GM21526 (cell line): ENCODE data around the gene RNF138.
A peak's percentile ranks its signal among the peaks of the same experiment; 100 is the strongest.
"Not testable (repeated sequence)": the region's sequence is repeated elsewhere in the genome, so short reads cannot be mapped to it uniquely, and the experiment has no call there.

Source experiments
- ATAC-seq: cut with Tn5 transposase; IDR thresholded peaks from one replicate; pipeline ENCODE4 v1.9.1; 2021; ENCODE audit warnings: moderate library complexity; ENCODE audit not compliant: unreplicated experiment, low FRiP score

RNF138 gene, protein sequence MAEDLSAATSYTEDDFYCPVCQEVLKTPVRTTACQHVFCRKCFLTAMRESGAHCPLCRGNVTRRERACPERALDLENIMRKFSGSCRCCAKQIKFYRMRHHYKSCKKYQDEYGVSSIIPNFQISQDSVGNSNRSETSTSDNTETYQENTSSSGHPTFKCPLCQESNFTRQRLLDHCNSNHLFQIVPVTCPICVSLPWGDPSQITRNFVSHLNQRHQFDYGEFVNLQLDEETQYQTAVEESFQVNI

DNA sequence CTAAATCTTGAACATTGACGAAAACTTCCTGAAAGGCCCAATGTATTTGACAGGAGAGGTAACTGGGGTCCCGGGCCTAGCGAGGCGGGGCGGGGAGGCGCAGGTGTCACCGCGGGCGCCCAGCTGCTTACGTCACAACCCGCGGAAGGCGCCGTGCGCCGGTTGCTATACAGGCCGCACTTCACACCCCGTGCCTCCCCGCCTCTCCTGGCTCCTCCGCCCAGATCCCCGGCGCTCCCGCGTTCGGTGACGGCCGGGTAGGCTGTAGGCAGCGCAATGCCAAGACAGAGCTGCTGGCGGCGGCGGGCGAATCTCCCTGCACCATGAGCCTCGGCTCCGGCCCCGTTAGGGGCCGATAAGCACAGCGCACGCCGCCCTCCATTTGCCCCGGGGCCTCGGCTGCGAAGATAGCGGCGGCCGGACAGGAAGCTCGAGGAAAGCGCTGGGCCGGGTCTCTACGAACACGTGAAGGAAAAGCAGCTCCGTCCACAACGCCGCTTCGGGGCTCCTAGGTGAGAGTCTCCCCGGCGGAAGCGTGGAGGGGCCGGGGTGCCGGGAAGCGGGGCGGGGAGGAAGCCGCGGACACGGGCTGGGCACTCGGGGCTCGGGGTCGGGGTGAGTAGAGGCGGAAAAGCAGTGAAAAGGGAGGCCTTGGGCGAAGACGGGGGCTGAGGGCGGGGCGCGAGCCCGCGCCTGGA lies at the start of gene RNF138:
RNF138 (plus strand) TSS at position 151 of the 698 bp plus-strand sequence. CDS start 903 bp downstream, outside the sequence.
- ATAC-seq = peak; percentile 61

DNA sequence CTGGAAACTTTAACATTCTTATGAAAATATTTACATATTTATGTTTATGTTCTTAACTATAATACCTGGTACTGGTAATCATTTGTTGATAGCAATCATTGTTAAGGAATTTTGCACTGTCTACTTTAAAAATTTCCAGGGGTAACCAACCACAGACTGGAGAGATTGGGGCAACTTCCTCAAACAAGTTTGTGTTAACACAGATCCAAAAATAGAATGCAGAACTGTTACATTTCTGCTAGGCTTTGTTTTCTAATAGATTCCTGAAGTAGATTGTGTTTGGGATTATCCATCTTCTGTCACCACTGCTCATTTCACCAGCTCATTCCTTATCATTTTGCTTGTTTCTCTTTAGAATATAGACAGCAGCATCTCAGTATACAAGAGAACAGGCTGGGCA lies 49.3 kb upstream of the RNF138 start:
- ATAC-seq = no peak

DNA sequence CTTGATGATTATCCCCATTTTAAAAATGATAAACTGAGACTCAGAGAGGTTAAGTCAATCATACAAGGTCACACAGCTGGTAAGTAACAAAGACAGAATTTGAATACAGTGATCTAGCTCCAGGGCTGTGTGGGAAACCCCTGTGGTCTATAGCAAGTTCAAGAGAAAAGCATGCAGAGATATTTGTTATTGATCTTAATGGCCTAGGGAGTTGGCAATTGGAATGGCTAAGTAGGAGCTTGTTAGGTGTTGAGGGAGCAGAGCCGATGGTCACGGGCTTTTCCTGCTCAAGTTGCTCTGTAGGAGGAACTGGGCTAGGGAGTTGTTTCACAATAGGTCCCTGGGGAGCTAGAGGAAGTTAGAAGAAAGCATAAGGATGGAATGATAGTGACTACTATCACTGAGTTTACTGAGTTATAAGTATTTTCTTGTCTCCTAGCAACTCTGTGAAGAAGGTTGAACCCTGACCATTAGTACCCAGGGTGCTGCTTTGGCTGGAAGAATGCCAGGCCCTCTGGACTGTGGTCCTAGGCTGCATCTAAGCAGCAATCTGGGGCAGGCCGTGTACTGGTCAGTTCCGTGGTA lies 43.1 kb upstream of the RNF138 start:
- ATAC-seq = no peak

DNA sequence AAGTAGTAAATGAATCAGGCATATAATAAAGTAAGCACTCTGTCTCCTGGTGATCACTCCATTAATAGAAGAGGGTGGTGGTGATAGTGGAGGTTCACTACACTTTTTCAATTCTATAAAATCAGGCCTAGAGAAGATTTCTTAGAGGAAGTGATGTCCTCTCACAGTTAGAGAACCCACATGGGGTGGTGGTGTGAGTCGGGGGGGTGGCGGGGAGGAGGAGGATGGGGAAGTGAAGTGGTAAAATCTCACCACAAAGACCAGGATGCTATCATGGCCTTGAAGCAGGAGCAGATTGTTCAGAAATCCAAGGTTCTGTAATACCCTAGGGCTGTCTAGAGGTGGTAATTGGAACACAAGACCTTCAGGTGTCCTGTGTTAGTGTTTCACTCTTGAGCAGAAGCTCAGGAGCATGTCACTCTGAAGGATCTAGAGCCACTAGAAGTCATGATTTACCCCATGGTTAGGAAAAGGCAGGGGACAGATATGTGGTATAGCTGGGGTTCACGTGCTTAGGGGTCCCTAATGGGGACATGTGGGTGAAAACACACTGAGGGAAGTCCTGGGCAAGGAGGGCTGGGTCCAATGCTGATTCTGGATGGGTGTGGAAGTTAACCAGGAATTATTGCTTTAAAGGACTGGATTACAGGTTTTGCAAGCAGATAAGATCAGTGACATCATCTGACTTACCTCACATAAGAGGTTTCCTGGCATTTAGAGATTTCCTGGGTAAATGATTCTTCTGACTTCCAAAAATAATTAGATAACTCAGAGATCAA lies 42.1 kb upstream of the RNF138 start:
- no peak for ATAC-seq

DNA sequence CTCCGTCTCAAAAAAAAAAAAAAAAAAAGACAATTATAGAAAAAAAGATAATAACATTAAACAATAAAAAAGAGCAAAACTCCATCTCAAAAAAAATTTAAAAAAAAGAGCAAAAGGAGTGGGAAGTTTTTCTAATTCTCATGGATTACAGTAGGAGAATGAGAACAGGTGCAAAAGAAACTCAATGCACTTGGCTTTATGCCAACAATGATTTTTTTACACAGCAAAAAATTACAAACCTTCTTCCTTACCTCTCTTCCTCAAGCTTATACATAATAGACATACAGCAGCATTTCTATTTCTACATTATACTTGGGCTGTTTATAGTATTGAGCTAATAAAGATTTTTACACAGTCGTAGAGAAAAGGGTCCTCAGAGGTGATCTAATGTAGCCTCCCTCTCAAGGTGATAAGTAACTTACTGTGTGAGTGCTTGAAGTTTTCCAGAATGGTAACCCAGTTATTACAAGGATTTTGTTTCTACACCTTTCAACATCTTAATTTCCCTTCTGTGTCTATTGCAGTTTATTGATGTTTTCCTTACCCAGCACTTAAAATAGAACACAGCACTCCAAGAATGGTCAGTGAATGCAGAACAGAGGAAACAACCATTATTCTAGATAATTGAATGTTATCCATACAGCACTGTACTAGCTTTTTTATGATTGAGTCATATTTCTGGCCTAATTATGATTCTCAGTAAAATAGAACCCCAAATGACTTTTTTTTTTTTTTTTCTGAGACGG lies 34.9 kb upstream of the RNF138 start:
- no peak for ATAC-seq

DNA sequence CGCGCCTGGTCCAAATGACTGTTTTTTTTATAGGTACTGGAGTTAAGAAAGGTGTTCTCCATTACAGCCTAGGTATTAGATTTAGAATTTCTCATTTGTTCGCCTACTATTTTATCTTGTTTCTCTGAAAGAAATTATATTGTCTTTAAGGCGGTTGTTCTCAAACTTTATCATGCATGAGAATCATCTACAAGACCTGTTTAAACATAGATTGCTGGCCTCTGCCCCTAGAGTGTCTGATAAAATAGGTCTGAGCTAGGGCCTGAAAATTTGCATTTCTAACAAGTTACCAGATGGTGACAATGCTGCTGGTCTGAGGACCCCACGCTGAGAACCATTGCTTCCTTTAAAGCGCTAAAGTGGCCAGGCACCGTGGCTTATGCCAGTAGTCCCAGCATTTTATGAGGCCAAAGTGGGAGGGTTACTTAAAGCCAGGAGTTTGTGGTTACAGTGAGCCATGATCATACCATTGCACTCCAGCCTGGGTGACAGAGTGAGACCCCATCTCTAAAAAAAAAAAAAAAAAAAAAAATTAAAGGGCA lies 34.0 kb upstream of the RNF138 start:
- no peak for ATAC-seq

DNA sequence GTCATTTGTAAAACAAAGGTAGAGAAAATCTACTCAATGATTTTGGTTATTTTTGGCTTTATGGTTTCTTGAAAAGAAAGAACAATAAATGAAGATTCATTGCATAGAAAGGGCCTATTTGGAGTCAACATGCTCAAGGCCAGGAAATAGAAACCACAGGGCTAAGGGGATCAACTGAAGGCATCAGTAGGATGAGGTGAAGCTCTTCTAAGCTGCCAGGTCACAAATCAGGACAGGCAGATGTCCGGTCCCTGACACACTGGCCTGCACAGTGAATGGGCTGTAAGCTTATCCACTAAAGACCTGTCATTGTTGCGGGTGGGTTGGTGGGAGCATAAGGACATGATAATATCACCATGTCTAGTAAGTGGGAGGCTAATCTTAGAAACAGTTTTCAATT lies 31.6 kb upstream of the RNF138 start:
- ATAC-seq = no peak

DNA sequence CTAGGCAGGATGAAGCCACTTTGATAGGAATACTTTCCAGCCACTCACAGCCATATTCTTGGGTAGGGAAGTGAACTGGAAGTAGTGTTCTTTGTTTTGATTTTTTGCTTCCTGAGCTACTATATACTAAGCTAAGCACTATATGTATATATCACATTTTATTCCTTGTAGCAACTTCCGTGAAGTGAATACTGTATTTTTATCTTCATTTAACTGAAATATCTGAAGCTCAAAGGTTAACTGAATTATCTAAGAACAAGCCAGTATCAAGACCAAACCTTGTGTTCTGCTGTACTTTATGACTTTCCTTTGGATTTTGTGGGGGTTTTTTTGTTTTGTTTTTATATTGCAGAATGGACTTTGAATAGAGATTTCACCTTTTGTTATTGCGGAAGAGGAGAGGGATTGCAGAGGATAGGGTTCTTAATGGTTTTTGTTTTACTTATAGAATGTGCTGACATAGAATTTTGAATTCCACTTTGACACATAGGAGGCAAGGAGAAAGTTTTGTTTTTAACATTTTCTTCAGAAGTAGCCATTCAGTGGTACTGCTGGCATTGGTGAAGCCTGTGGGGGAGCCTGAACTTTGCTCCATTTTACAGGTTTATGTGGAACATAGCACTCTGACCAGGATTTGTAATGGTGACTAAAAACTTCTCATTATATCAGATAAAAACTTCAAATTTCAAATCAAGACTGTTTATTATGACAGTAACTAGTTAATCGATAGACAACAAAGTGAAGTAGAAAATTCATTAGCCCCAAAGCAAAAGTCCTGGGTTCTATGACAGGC lies 24.1 kb upstream of the RNF138 start:
- no peak for ATAC-seq

DNA sequence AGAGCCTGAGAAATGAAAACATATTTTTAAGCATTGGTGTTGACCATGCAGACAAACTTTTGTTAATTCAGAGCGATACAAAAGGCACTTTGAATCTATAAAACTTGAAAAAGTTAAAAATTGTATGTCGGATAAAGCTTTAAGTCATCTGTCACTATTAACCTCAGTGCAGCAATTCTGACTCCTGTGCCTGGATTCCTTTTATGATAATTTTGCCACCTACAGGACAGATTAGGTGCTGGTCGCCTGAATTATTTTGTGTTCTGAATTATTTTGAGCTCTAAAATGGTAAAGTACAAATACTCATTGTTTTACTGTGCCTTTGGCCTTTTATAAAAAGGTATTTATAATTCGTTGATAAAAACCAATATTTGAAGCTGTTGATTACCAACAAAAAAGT lies 19.4 kb upstream of the RNF138 start:
- ATAC-seq = no peak

DNA sequence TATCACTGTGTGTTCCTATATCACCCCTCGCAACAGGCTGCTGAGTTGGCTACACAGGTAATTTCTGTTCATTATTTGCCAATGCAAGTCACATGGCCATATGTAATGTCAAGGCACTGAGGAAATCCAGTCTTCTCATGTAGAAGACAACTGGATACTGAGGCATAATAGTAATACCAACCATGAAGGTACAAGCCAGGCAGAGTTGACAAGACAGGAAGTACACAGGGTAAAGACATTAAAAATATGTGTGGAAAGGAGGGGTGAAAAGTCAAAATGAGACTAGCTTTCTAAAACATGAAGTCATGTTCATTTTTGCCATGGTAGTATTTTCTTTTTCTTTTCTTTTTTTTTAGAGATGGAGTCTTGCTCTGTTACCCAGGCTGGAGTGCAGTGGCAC lies 17.5 kb upstream of the RNF138 start:
- ATAC-seq = no peak

DNA sequence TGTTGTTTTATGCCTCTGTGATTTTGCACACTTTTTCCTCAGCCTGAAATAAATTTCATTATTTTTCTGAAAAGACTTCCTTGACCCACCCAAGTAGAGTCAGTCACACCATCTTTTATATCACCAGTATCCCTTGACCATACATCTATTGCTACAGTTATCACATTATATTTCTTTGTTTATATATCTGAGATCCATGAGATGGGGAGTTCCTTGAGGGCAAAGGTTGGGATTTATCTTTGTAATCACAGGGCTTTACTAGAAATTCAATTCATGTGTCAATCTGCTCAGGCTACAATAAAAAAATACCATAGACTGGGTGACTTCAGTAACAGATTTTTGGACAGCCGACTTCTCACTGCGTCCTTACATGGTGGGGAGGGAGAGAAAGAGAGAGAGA lies 12.8 kb upstream of the RNF138 start:
- no peak for ATAC-seq

DNA sequence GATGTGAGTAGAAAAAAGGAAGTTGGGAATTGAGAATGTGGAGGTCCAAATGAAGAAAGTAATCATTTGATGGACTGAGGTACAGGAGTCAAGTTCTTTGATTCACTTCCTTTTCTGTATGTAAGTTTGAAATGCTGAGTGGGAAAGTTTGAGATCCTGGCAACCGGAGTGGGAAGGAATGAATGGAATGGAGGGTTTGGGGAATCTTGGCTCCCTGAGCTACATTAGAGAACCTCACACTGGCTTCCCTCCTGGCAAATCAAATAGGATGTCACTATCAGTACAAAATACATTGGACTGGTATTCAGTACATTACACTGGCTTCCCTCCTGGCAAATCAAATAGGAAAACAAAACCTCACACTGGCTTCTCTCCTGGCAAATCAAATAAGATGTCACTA lies 9.8 kb upstream of the RNF138 start:
- no peak for ATAC-seq

DNA sequence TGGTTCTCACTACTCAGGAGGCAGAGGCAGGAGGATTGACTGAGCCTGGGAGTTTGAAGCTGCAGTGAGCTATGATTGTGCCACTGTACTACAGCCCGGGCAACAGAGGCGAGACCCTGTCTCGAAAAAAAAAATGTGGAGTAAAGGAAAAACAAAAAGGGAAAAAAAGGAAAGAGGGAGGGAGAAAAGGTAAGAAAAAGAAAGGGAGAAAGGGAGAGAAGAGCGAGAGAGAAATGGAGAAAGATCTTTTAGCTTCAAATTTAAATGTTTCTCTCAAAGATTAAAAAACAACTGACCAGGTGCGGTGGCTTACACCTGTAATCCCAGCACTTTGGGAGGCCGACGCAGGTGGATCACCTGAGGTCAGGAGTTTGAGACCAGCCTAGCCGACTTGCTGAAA lies 7.9 kb upstream of the RNF138 start:
- ATAC-seq = no peak

DNA sequence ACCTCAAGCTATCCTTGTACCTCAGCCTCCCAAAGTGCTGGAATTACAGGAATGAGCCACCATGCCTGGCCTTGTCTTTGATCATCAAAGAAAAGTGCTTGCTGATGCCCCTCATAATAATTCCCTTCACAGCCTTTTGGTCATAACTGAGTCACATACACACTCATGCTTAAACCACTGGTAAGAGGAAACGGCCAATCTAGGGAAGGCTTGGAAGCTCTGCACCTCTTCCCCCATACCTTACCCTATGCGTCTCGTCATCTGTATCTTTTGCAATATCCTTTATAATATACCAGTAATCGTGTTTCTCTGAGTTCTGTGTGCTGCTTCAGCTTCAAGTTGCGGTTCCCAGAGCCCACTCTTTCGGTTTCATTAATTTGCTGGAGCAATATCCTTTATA lies 4.8 kb upstream of the RNF138 start:
- no peak for ATAC-seq

DNA sequence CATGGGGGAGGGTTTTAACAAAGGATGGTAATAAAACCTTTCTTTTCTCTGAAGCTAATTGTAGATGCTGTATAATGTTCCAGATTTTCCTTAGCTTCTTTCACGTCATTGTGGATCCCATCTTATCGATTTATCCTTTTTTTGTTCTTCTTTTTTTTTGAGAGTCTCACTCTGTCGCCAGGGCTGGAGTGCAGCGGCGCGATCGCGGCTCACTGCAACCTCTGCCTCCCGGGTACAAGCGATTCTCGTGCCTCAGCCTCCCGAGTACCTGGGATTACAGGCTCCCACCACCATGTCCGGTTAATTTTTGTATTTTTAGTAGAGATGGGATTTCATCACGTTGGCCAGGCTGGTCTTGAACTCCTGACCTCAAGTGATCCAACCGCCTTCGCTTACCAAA lies 843 bp upstream of the RNF138 start:
- ATAC-seq = not testable (repeated sequence)

DNA sequence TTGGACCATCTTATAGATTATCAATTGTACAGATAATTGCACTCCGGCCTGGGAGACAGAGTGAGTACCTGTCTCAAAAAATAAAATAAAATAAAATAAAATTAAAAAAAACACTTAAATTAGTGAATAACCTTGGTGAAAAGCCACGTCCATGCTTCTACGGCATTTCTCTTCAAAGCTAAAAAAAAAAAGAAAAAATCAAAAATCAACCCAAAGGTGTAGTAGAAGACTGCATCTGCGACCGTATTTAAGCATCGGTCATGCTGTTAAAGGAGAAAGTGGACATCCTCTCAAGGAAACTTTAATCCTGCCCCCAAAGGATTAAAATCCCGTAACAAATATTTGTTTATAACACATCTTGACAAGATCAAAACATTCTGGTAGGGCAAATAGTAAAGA lies 350 bp upstream of the RNF138 start:
- no peak for ATAC-seq

DNA sequence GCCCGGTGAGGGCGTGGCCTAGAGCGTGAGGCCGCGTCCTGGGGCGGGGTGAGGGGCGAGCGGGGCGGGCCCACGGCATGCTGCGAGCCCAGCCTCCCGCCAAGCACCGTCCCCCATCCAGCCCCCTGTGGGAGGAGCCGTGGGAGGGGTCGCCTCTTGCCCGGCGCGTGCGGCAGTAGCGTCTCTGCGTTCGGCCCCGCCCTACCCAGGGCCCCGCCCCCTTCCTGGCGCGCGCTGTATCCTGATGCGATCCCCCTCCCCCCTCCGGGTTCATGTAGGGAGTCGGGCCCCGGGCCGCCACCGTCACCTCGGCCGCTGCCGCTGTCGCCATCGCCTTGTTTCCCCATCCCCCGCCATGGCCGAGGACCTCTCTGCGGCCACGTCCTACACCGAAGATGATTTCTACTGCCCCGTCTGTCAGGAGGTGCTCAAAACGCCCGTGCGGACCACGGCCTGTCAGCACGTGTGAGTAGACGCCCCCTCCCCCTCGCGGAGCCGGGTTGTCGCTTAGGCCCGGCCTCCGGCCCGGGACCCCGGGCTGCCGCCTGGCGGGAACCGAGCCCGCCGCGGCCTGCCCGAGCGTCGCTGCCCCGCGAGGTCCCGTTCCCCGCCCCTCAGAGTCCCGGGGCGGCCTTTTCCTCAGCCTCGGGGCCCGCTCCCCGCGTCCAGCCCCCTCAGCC lies 888 bp downstream of the RNF138 start:
- ATAC-seq = peak; percentile 73

DNA sequence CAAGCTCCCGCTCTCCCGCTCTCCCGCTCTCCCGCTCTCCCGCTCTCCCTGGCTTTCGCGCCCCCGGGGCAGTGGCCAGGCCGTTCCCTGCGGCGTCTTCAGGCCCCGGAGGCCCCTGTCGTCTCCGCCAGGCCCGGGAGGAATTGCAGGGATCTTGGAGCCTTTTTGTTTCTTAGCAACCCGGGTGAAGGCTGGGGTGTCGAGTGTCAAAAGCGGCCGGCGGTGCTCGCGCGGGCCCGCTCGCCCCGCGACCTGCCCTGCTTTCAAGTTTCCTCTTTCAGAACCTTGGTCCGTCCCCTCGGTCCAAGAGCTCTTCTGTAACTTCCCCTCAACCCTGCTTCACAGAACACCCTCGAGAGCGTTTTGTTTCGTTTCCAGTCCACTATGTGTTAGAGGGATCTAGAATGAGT lies 1.4 kb downstream of the RNF138 start:
- peak; percentile 49 for ATAC-seq

DNA sequence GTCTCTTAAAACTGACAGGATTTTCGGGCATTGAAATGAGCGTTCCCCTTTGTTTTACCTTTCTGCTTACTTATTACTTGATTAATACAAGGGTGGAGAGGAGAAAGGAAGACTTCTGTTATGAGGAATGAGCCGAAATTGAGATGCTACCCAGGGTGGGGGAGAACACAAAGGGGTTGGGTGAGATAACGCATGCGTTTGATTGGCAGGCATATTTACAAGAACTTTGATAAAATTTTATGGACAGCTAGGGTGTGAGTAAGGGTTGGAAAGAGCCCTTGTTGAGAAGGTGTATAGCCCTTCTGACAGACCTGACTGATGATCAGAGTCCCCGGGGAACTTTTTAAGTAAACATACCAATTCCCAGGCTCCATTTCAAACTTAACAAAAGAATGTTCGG lies 1.8 kb downstream of the RNF138 start:
- ATAC-seq = no peak
